Measurements from ENCODE around the gene BCAS1.
"Not testable (repeated sequence)": the region's sequence is repeated elsewhere in the genome, so short reads cannot be mapped to it uniquely, and the experiment has no call there.

Gene BCAS1

GRCh38 chr20:54013471-54013870, 56.9 kb downstream of the BCAS1 start:
- Mint-ChIP-seq H3K27ac (ENCODE audit: low read depth) (no peak overlapping the region), H3K4me3 (no peak overlapping the region), H3K4me1 (no peaks in the 10 kb centered on the region), H3K36me3 (ENCODE audit: insufficient read depth) (no peaks in the 10 kb centered on the region), H3K27me3 (peaks cover 36% of the 10 kb centered on the region), H3K9me3 (no peaks in the 10 kb centered on the region)
- DNase-seq (ENCODE audit: low spot score in 2 of 2) (no peak), ATAC-seq (replicated peaks; ENCODE audit: extremely low read depth, poor library complexity, severe bottlenecking) (no peak)

GRCh38 chr20:54011346-54011745, 59.0 kb downstream of the BCAS1 start:
- Mint-ChIP-seq H3K9me3 (no peaks in the 10 kb centered on the region), H3K27me3 (peaks cover 43% of the 10 kb centered on the region), H3K4me3 (no peak overlapping the region), H3K4me1 (no peaks in the 10 kb centered on the region), H3K27ac (ENCODE audit: low read depth) (no peak overlapping the region), H3K36me3 (ENCODE audit: insufficient read depth) (no peaks in the 10 kb centered on the region)
- no peak for DNase-seq (ENCODE audit: low spot score in 2 of 2)
- no peak for ATAC-seq (replicated peaks; ENCODE audit: extremely low read depth, poor library complexity, severe bottlenecking)

- peaks cover 79% of the 10 kb centered on the region for H3K27me3 Mint-ChIP-seq
These were observed 64.2 kb downstream of the BCAS1 start for GRCh38 chr20:54006216-54006615.

GRCh38 chr20:54005524-54005923, 64.9 kb downstream of the BCAS1 start:
- H3K4me1 Mint-ChIP-seq, result no peaks in the 10 kb centered on the region
- DNase-seq (ENCODE audit: low spot score in 2 of 2), result no peak
- peaks cover 79% of the 10 kb centered on the region for H3K27me3 Mint-ChIP-seq
- H3K9me3 Mint-ChIP-seq, result peaks cover 16% of the 10 kb centered on the region
- H3K36me3 Mint-ChIP-seq (ENCODE audit: insufficient read depth), result peaks cover 2% of the 10 kb centered on the region
- H3K4me3 Mint-ChIP-seq, result no peak overlapping the region
- no peak for ATAC-seq (replicated peaks; ENCODE audit: extremely low read depth, poor library complexity, severe bottlenecking)
- H3K27ac Mint-ChIP-seq (ENCODE audit: low read depth), result no peak overlapping the region

More at GRCh38 chr20:54006216-54006615, 64.2 kb downstream of the BCAS1 start:
- not testable (repeated sequence) for H3K36me3 Mint-ChIP-seq (ENCODE audit: insufficient read depth); H3K4me1 Mint-ChIP-seq; H3K27ac Mint-ChIP-seq (ENCODE audit: low read depth); H3K4me3 Mint-ChIP-seq; ATAC-seq (replicated peaks; ENCODE audit: extremely low read depth, poor library complexity, severe bottlenecking); DNase-seq (ENCODE audit: low spot score in 2 of 2)
- peaks cover 10% of the 10 kb centered on the region for H3K9me3 Mint-ChIP-seq

- Mint-ChIP-seq H3K36me3 (ENCODE audit: insufficient read depth) (peaks cover 2% of the 10 kb centered on the region), H3K27ac (ENCODE audit: low read depth) (no peak overlapping the region), H3K4me1 (no peaks in the 10 kb centered on the region), H3K27me3 (peaks cover 68% of the 10 kb centered on the region), H3K9me3 (peaks cover 23% of the 10 kb centered on the region), H3K4me3 (no peak overlapping the region)
- DNase-seq (ENCODE audit: low spot score in 2 of 2) (no peak), ATAC-seq (replicated peaks; ENCODE audit: extremely low read depth, poor library complexity, severe bottlenecking) (no peak)
These were observed 65.9 kb downstream of the BCAS1 start for GRCh38 chr20:54004445-54004844.

GRCh38 chr20:54002741-54003140, 67.7 kb downstream of the BCAS1 start:
- Mint-ChIP-seq H3K4me3 (no peak overlapping the region), H3K9me3 (peaks cover 23% of the 10 kb centered on the region), H3K4me1 (no peaks in the 10 kb centered on the region), H3K36me3 (ENCODE audit: insufficient read depth) (peaks cover 2% of the 10 kb centered on the region), H3K27ac (ENCODE audit: low read depth) (no peak overlapping the region), H3K27me3 (peaks cover 60% of the 10 kb centered on the region)
- ATAC-seq (replicated peaks; ENCODE audit: extremely low read depth, poor library complexity, severe bottlenecking) (no peak), DNase-seq (ENCODE audit: low spot score in 2 of 2) (no peak)

GRCh38 chr20:54002056-54002575, 68.3 kb downstream of the BCAS1 start:
- DNase-seq (ENCODE audit: low spot score in 2 of 2) (no peak), ATAC-seq (replicated peaks; ENCODE audit: extremely low read depth, poor library complexity, severe bottlenecking) (no peak)
- peak overlapping the region; percentile 9 for H3K27ac Mint-ChIP-seq (ENCODE audit: low read depth)
- peaks cover 24% of the 10 kb centered on the region for H3K9me3 Mint-ChIP-seq
- peaks cover 2% of the 10 kb centered on the region for H3K36me3 Mint-ChIP-seq (ENCODE audit: insufficient read depth)
- peaks cover 60% of the 10 kb centered on the region for H3K27me3 Mint-ChIP-seq
- no peak overlapping the region for H3K4me3 Mint-ChIP-seq
- no peaks in the 10 kb centered on the region for H3K4me1 Mint-ChIP-seq

GRCh38 chr20:54000914-54001313, 69.5 kb downstream of the BCAS1 start:
- Mint-ChIP-seq H3K4me1 (no peaks in the 10 kb centered on the region), H3K36me3 (ENCODE audit: insufficient read depth) (peaks cover 2% of the 10 kb centered on the region), H3K27ac (ENCODE audit: low read depth) (no peak overlapping the region), H3K4me3 (no peak overlapping the region), H3K27me3 (peaks cover 60% of the 10 kb centered on the region), H3K9me3 (peaks cover 28% of the 10 kb centered on the region)
- DNase-seq (ENCODE audit: low spot score in 2 of 2) (no peak), ATAC-seq (replicated peaks; ENCODE audit: extremely low read depth, poor library complexity, severe bottlenecking) (no peak)

GRCh38 chr20:54000262-54000661, 70.1 kb downstream of the BCAS1 start:
- H3K9me3 Mint-ChIP-seq, result peaks cover 28% of the 10 kb centered on the region
- H3K4me3 Mint-ChIP-seq, result no peak overlapping the region
- DNase-seq (ENCODE audit: low spot score in 2 of 2) (no peak), ATAC-seq (replicated peaks; ENCODE audit: extremely low read depth, poor library complexity, severe bottlenecking) (no peak)
- peaks cover 2% of the 10 kb centered on the region for H3K36me3 Mint-ChIP-seq (ENCODE audit: insufficient read depth)
- peaks cover 58% of the 10 kb centered on the region for H3K27me3 Mint-ChIP-seq
- no peaks in the 10 kb centered on the region for H3K4me1 Mint-ChIP-seq
- H3K27ac Mint-ChIP-seq (ENCODE audit: low read depth), result no peak overlapping the region

- ATAC-seq (replicated peaks; ENCODE audit: extremely low read depth, poor library complexity, severe bottlenecking) (no peak), DNase-seq (ENCODE audit: low spot score in 2 of 2) (no peak)
- Mint-ChIP-seq H3K27me3 (peaks cover 51% of the 10 kb centered on the region), H3K36me3 (ENCODE audit: insufficient read depth) (peaks cover 2% of the 10 kb centered on the region), H3K4me3 (no peak overlapping the region), H3K9me3 (peaks cover 28% of the 10 kb centered on the region), H3K27ac (ENCODE audit: low read depth) (no peak overlapping the region), H3K4me1 (no peaks in the 10 kb centered on the region)
These were observed 71.3 kb downstream of the BCAS1 start for GRCh38 chr20:53999077-53999476.

- Mint-ChIP-seq H3K27ac (ENCODE audit: low read depth) (no peak overlapping the region), H3K4me3 (no peak overlapping the region), H3K27me3 (peaks cover 49% of the 10 kb centered on the region), H3K9me3 (peaks cover 23% of the 10 kb centered on the region), H3K4me1 (peaks cover 5% of the 10 kb centered on the region), H3K36me3 (ENCODE audit: insufficient read depth) (no peaks in the 10 kb centered on the region)
- DNase-seq (ENCODE audit: low spot score in 2 of 2) (no peak), ATAC-seq (replicated peaks; ENCODE audit: extremely low read depth, poor library complexity, severe bottlenecking) (no peak)
These were observed 73.6 kb downstream of the BCAS1 start for GRCh38 chr20:53996584-53997486.

- H3K36me3 Mint-ChIP-seq (ENCODE audit: insufficient read depth), result no peaks in the 10 kb centered on the region
- no peak for ATAC-seq (replicated peaks; ENCODE audit: extremely low read depth, poor library complexity, severe bottlenecking)
- H3K27ac Mint-ChIP-seq (ENCODE audit: low read depth), result no peak overlapping the region
- peaks cover 5% of the 10 kb centered on the region for H3K4me1 Mint-ChIP-seq
- DNase-seq (ENCODE audit: low spot score in 2 of 2), result no peak
- H3K27me3 Mint-ChIP-seq, result peaks cover 54% of the 10 kb centered on the region
- H3K4me3 Mint-ChIP-seq, result no peak overlapping the region
- H3K9me3 Mint-ChIP-seq, result peaks cover 16% of the 10 kb centered on the region
These were observed 74.4 kb downstream of the BCAS1 start for GRCh38 chr20:53995949-53996348.

GRCh38 chr20:53994088-53994487, 76.3 kb downstream of the BCAS1 start:
- H3K27me3 Mint-ChIP-seq, result peaks cover 71% of the 10 kb centered on the region
- no peak overlapping the region for H3K4me3 Mint-ChIP-seq
- H3K36me3 Mint-ChIP-seq (ENCODE audit: insufficient read depth), result no peaks in the 10 kb centered on the region
- ATAC-seq (replicated peaks; ENCODE audit: extremely low read depth, poor library complexity, severe bottlenecking) (no peak), DNase-seq (ENCODE audit: low spot score in 2 of 2) (no peak)
- no peak overlapping the region for H3K27ac Mint-ChIP-seq (ENCODE audit: low read depth)
- peaks cover 4% of the 10 kb centered on the region for H3K9me3 Mint-ChIP-seq
- H3K4me1 Mint-ChIP-seq, result peaks cover 5% of the 10 kb centered on the region
